Measurements from ENCODE around the gene CREBL2.

DNA sequence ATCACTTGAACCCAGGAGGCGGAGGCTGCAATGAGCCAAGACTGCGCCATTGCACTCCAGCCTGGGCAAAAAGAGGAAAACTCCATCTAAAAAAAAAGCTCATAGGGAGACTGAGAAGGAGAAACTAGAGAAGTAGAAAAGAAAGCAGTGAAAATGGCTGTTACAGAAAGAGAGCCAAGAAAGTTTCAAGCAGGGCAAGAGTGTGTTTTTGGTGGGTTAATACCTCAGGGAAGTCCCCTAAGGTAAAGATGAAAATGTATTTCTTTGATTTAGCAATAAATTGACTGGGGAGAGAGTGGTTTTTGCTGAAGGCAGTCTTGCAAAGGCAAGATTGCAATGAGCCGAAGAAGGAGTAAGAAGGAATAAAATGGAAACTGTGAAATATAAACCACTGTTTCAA is 39.0 kb upstream of the CREBL2 start:
- TF ChIP-seq L3MBTL2 (conservative IDR thresholded peaks at IDR 0.05) (no peak), ARNT (IDR thresholded peaks at IDR 0.05) (no peak), FOXM1 (IDR thresholded peaks at IDR 0.05; ENCODE audit: borderline replicate concordance) (no peak), FOXK2 (IDR thresholded peaks at IDR 0.05) (no peak), TARDBP (IDR thresholded peaks at IDR 0.05) (no peak), PKNOX1 (IDR thresholded peaks at IDR 0.05) (no peak), NFRKB (IDR thresholded peaks at IDR 0.05) (no peak), HDGF (IDR thresholded peaks at IDR 0.05; ENCODE audit: borderline replicate concordance) (no peak), SP1 (IDR thresholded peaks at IDR 0.05) (no peak), SUZ12 (IDR thresholded peaks at IDR 0.05) (no peak), ELF4 (IDR thresholded peaks at IDR 0.05) (no peak)

Measured in HEK293T (cell line).